K562 (cell line): ENCODE measurements around the gene BIRC5.

Experiments
- CBX3 ChIP-seq, 2 experiments: IDR thresholded peaks; 1 replicate in 1 of 2; 2 replicates in 1 of 2; pipeline ENCODE4 v1.6.1; 2012; ENCODE audit warnings: inconsistent platforms in 2 of 2, low read length in 2 of 2, borderline replicate concordance in 1 of 2, control low read depth in 1 of 2
- JUNB ChIP-seq: fragments of 450-650 bp; formaldehyde crosslinking; conservative IDR thresholded peaks from 2 replicates; pipeline ENCODE4 v1.4.0; 2020; ENCODE audit warnings: mild to moderate bottlenecking
- KDM2B ChIP-seq: fragments of 250-450 bp; sonication (Bioruptor Pico); IDR thresholded peaks from 2 replicates; pipeline ENCODE4 v1.8.0; 2021; ENCODE audit warnings: mild to moderate bottlenecking, moderate library complexity
- KLF6 ChIP-seq: fragments of 250-450 bp; sonication (Bioruptor Pico); IDR thresholded peaks from 2 replicates; pipeline ENCODE4 v1.4.0; 2020; ENCODE audit warnings: mild to moderate bottlenecking, moderate library complexity, borderline replicate concordance
- MECOM ChIP-seq: fragments of 250-450 bp; sonication (Bioruptor Pico); IDR thresholded peaks from 2 replicates; pipeline ENCODE4 v1.8.0; 2022; ENCODE audit warnings: inconsistent platforms
- NR3C1 ChIP-seq: sonication (generic); formaldehyde crosslinking; IDR thresholded peaks from 2 replicates; pipeline ENCODE4 v1.8.1; 2022; ENCODE audit warnings: missing genetic modification reagents
- PHF21A ChIP-seq: fragments of 450-650 bp; IDR thresholded peaks from 2 replicates; pipeline ENCODE4 v1.6.1; 2017; ENCODE audit warnings: low read depth, borderline replicate concordance
- PYGO2 ChIP-seq: fragments of 450-650 bp; IDR thresholded peaks from 2 replicates; pipeline ENCODE4 v1.6.1; 2016; ENCODE audit warnings: mild to moderate bottlenecking, missing genetic modification characterization, moderate library complexity, missing compliant biosample characterization
- SMAD2 ChIP-seq: fragments of 150-350 bp; IDR thresholded peaks from 2 replicates; pipeline ENCODE4 v1.6.1; 2014; ENCODE audit warnings: low read depth, mild to moderate bottlenecking, low read length
- TEAD4 ChIP-seq, 2 experiments: sonication (generic) in 1 of 2; formaldehyde crosslinking in 1 of 2; IDR thresholded peaks; 2 replicates each; pipeline versions ENCODE4 v1.6.1 to v1.8.0; 2012 to 2022; ENCODE audit warnings: borderline replicate concordance in 1 of 2, inconsistent platforms in 1 of 2, low read length in 1 of 2, mild to moderate bottlenecking in 1 of 2, missing genetic modification reagents in 1 of 2
- TF ChIP-seq, protein P1 (sequence below), 2 experiments: IDR thresholded peaks; 2 replicates each; pipeline ENCODE4 v1.6.1; 2012; ENCODE audit warnings: improper control_type of control experiment in 2 of 2, low read depth in 2 of 2, low read length in 2 of 2, borderline replicate concordance in 1 of 2
- TF ChIP-seq, protein P2 (sequence below), 3 experiments: IDR thresholded peaks in 2 of 3; conservative IDR thresholded peaks in 1 of 3; 2 replicates each; pipeline ENCODE4 v1.5.1; 2011 to 2012; ENCODE audit warnings: low read length in 3 of 3, mild to moderate bottlenecking in 3 of 3, control low read depth in 2 of 3, improper control_type of control experiment in 1 of 3, inconsistent platforms in 1 of 3, low read depth in 1 of 3, mixed read lengths in 1 of 3, moderate library complexity in 1 of 3; ENCODE audit not compliant: insufficient read depth in 2 of 3

DNA sequence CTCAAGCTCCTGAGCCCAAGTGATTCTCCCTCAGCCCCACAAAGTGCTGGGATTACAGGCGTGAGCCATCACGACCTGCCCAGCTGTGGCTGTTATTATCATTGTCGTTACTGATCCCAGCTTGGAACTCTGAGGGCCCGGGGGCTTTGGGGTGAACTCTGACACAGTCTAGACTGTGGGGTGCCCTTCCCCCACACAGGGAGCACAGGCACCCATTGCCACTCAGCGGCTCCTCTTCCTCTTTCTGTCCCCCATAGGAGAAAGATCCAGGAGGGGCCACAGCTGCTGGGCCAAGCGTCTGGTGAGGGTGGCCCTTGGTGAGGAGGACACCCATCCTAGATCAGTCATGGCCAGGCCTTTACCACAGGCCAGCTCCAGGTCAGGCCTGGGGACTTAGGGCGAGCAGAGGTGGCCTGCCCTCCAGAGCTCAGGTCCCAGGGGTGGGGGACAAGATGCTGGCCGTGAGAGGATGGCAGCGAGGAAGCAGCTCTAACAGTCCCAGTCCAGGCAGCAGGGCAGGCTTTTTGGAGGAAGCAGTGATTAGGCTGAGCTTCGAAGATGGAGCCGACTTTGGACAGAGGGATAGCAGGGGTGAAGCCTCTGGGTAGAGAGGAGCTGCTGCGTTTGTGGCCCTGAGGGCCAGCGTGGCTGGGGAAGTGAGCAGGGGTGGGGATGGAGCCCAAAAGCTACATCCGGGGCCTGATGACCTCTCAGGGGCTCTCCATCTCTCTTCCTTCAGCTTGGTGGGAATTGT, 42.1 kb downstream of the BIRC5 start:
- TF ChIP-seq TEAD4 (IDR thresholded peaks at IDR 0.05; ENCODE audit: low read length) (no peak), TEAD4 (CRISPR knock-in tag; IDR thresholded peaks at IDR 0.05; ENCODE audit: borderline replicate concordance) (no peak), PYGO2 (tag) (no peak), SMAD2 (no peak), CBX3 (IDR thresholded peaks at IDR 0.05; ENCODE audit: borderline replicate concordance in 1 of 2, low read length in 2 of 2) (no peak), MECOM (CRISPR knock-in tag) (peak; percentile 16; the same call in 1 of the 2 replicates), NR3C1 (CRISPR knock-in tag) (no peak), KDM2B (no peak), JUNB (CRISPR knock-in tag) (no peak), PHF21A (no peak), KLF6 (CRISPR knock-in tag) (0 out of 2 replicates have a peak, but pooled peaks have one; percentile 38)
- TF ChIP-seq, protein P1, sequence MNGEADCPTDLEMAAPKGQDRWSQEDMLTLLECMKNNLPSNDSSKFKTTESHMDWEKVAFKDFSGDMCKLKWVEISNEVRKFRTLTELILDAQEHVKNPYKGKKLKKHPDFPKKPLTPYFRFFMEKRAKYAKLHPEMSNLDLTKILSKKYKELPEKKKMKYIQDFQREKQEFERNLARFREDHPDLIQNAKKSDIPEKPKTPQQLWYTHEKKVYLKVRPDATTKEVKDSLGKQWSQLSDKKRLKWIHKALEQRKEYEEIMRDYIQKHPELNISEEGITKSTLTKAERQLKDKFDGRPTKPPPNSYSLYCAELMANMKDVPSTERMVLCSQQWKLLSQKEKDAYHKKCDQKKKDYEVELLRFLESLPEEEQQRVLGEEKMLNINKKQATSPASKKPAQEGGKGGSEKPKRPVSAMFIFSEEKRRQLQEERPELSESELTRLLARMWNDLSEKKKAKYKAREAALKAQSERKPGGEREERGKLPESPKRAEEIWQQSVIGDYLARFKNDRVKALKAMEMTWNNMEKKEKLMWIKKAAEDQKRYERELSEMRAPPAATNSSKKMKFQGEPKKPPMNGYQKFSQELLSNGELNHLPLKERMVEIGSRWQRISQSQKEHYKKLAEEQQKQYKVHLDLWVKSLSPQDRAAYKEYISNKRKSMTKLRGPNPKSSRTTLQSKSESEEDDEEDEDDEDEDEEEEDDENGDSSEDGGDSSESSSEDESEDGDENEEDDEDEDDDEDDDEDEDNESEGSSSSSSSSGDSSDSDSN (IDR thresholded peaks at IDR 0.05; ENCODE audit: borderline replicate concordance in 1 of 2, low read depth in 2 of 2, low read length in 2 of 2) = 0 out of 4 replicates have a peak, but pooled peaks of 1 of the 2 experiments have one; percentile 22
- TF ChIP-seq, protein P2, sequence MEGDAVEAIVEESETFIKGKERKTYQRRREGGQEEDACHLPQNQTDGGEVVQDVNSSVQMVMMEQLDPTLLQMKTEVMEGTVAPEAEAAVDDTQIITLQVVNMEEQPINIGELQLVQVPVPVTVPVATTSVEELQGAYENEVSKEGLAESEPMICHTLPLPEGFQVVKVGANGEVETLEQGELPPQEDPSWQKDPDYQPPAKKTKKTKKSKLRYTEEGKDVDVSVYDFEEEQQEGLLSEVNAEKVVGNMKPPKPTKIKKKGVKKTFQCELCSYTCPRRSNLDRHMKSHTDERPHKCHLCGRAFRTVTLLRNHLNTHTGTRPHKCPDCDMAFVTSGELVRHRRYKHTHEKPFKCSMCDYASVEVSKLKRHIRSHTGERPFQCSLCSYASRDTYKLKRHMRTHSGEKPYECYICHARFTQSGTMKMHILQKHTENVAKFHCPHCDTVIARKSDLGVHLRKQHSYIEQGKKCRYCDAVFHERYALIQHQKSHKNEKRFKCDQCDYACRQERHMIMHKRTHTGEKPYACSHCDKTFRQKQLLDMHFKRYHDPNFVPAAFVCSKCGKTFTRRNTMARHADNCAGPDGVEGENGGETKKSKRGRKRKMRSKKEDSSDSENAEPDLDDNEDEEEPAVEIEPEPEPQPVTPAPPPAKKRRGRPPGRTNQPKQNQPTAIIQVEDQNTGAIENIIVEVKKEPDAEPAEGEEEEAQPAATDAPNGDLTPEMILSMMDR (IDR thresholded peaks at IDR 0.05 in 2 of 3, conservative IDR thresholded peaks at IDR 0.05 in 1 of 3; ENCODE audit: insufficient read depth in 2 of 3, low read depth in 1 of 3, low read length in 3 of 3) = no peak
